ENCODE data around the gene UBL5. TPM values are rescaled to one million over a fixed set of nuclear protein-coding genes. Genes with fewer than 3 reads are reported as not detected.

The UBL5 gene
- total RNA-seq, 1 experiment from 2014 or later, result 521 TPM

DNA sequence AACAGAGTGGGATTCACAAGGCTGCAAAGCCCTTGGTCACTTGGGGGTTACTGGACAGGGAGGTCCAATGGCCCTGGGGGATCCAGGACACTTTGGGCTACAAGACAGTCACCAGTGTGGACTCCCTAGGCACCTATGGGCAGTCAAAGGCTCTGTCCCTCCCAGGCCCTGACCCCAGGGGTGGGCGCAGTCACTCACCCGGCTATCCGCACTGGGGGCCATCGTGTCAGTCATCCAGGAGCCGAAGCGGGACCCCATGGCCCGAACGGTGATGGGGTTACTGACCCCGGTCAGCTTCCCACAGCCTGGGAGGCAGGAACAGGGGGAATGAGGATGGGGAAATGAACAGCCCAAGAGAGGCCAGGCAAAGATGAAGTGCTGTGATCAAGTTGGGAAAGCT lies 28.9 kb downstream of the UBL5 start:
- H3K9me3 ChIP-seq (ENCODE audit: low read length), result no peaks in the 10 kb centered on the region
- no peaks in the 10 kb centered on the region for H3K9me2 ChIP-seq (replicated peaks; ENCODE audit: low read length)
- no TSS peak for BruUV-seq (replicated peaks)
- POLR2A ChIA-PET (ENCODE audit: unreplicated experiment), result no interaction called here
- no peak overlapping the region for H3K9ac ChIP-seq (ENCODE audit: low read length)
- intact Hi-C loops (cut with micrococcal nuclease), result no loop called here
- H3K27me3 ChIP-seq (ENCODE audit: low read length), result no peaks in the 10 kb centered on the region
- H3K4me2 ChIP-seq (ENCODE audit: low read length), result no peak overlapping the region
- no peaks in the 10 kb centered on the region for H3K4me1 ChIP-seq (ENCODE audit: insufficient read depth, low read length)
- no peaks in the 10 kb centered on the region for H4K20me1 ChIP-seq (ENCODE audit: low read length)
- ATAC-seq (no peak), DNase-seq (no peak)
- no peak overlapping the region for H2AFZ ChIP-seq (ENCODE audit: low read length)
- no peaks in the 10 kb centered on the region for H3F3A ChIP-seq (ENCODE audit: low read length, unreplicated experiment)
- no peaks in the 10 kb centered on the region for H3K79me2 ChIP-seq (ENCODE audit: low read length)
- no peaks in the 10 kb centered on the region for H3K36me3 ChIP-seq (ENCODE audit: low read depth, low read length)
- CTCF ChIA-PET, result no interaction called here
- no peak overlapping the region for H3K27ac ChIP-seq (ENCODE audit: low read length)
- no peak for TF ChIP-seq EZH2phosphoT487 (IDR thresholded peaks at IDR 0.05; ENCODE audit: borderline replicate concordance, low read length)
- TF ChIP-seq EZH2 (IDR thresholded peaks at IDR 0.05; ENCODE audit: low read length, unreplicated experiment), result no peak
- TF ChIP-seq, protein P1, sequence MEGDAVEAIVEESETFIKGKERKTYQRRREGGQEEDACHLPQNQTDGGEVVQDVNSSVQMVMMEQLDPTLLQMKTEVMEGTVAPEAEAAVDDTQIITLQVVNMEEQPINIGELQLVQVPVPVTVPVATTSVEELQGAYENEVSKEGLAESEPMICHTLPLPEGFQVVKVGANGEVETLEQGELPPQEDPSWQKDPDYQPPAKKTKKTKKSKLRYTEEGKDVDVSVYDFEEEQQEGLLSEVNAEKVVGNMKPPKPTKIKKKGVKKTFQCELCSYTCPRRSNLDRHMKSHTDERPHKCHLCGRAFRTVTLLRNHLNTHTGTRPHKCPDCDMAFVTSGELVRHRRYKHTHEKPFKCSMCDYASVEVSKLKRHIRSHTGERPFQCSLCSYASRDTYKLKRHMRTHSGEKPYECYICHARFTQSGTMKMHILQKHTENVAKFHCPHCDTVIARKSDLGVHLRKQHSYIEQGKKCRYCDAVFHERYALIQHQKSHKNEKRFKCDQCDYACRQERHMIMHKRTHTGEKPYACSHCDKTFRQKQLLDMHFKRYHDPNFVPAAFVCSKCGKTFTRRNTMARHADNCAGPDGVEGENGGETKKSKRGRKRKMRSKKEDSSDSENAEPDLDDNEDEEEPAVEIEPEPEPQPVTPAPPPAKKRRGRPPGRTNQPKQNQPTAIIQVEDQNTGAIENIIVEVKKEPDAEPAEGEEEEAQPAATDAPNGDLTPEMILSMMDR (conservative IDR thresholded peaks at IDR 0.05; ENCODE audit: low read depth, low read length), result no peak
- H3K4me3 ChIP-seq (ENCODE audit: low read length), result no peak overlapping the region

DNA sequence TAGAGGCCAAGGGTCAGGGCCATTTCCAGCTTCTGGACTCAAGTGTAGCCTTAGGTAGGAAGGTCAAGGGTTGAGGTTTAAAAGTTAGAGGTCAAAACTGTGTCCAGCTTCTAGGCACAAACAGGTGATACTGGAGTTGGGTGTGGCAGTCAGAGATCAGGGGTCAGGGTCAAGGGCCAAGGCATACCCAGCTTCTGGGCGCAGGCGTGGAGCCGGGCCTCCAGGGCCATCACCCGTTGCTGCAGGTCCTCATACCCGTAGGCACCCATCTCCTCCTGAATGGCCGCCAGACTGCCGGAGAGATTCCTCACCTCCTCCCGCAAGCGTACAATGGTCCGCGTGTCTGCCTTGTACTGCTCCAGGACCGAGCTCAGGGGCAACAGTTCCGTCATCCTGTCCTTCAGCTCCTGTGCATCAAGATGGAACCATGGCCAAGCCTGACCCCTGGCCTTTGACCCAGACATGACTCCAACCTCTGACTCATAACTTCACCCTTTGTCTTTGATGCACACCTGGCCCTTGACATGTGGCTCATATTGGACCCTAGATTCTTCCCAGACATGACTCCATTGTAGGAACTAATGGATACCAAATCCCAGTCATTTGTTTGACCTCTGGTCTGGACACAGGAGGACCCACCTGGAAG lies 29.5 kb downstream of the UBL5 start:
- Histone ChIP-seq H3K27me3 (ENCODE audit: low read length) (no peaks in the 10 kb centered on the region), H3K9me2 (replicated peaks; ENCODE audit: low read length) (no peaks in the 10 kb centered on the region), H2AFZ (ENCODE audit: low read length) (no peak overlapping the region), H3K36me3 (ENCODE audit: low read depth, low read length) (no peaks in the 10 kb centered on the region), H3F3A (ENCODE audit: low read length, unreplicated experiment) (no peaks in the 10 kb centered on the region), H3K4me3 (ENCODE audit: low read length) (no peak overlapping the region), H4K20me1 (ENCODE audit: low read length) (no peaks in the 10 kb centered on the region), H3K4me2 (ENCODE audit: low read length) (no peak overlapping the region), H3K27ac (ENCODE audit: low read length) (no peak overlapping the region), H3K4me1 (ENCODE audit: insufficient read depth, low read length) (no peaks in the 10 kb centered on the region), H3K9me3 (ENCODE audit: low read length) (no peaks in the 10 kb centered on the region), H3K79me2 (ENCODE audit: low read length) (no peaks in the 10 kb centered on the region), H3K9ac (ENCODE audit: low read length) (no peak overlapping the region)
- no TSS peak for BruUV-seq (replicated peaks)
- ChIA-PET CTCF (no interaction called here), POLR2A (ENCODE audit: unreplicated experiment) (no interaction called here)
- TF ChIP-seq, protein P1 (conservative IDR thresholded peaks at IDR 0.05; ENCODE audit: low read depth, low read length), result no peak
- TF ChIP-seq EZH2phosphoT487 (IDR thresholded peaks at IDR 0.05; ENCODE audit: borderline replicate concordance, low read length) (no peak), EZH2 (IDR thresholded peaks at IDR 0.05; ENCODE audit: low read length, unreplicated experiment) (no peak)
- ATAC-seq (no peak), DNase-seq (no peak)
- intact Hi-C loops (cut with micrococcal nuclease), result no loop called here

DNA sequence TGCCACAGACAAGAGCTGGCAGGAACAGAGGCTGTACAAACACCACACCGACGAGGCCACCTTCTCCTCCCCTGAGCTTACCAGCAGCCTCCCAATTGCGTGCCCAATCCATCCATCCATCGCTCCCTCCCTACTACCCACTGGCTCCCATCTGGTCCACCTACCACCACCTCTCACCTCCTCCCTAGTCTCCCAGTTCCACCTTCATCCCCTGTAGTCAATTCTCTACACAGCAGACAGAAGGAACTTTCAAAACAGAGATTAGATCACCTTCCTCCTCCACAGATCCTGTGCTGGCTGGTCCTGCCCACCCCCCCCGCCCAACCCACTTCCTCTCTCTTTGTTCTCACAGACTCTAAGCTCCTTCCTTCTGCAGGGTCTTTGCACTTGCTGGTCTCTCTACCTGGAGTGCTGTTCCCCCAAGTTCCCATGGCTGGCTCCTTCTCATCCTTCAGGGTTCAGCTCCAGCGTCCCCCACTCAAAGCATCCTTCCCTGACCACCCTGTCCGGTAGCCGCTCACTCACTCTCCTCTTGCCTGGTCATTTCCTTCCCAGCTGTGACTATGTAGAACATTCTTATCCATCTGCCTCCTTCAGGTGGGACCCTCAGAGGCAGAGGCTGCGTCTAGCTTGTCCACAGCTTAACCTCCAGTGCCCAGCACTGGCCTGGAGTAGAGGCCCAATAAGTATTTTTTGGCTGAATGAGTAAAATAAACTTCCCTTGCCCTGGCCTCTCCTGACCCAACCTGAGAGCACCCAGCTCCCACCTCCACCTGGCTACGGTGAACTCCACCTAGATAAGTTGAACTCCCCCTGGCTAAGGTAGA lies 30.4 kb downstream of the UBL5 start:
- TF ChIP-seq EZH2phosphoT487 (IDR thresholded peaks at IDR 0.05; ENCODE audit: borderline replicate concordance, low read length) (no peak), EZH2 (IDR thresholded peaks at IDR 0.05; ENCODE audit: low read length, unreplicated experiment) (no peak)
- TF ChIP-seq, protein P1 (conservative IDR thresholded peaks at IDR 0.05; ENCODE audit: low read depth, low read length), result no peak
- CTCF ChIA-PET, result no interaction called here
- DNase-seq, result no peak

More for the DNA sequence above, 30.4 kb downstream of the UBL5 start:
- Histone ChIP-seq H2AFZ (ENCODE audit: low read length) (no peak overlapping the region), H3K4me1 (ENCODE audit: insufficient read depth, low read length) (no peaks in the 10 kb centered on the region), H3K9ac (ENCODE audit: low read length) (no peak overlapping the region), H3K9me3 (ENCODE audit: low read length) (no peaks in the 10 kb centered on the region), H4K20me1 (ENCODE audit: low read length) (no peaks in the 10 kb centered on the region), H3F3A (ENCODE audit: low read length, unreplicated experiment) (no peaks in the 10 kb centered on the region), H3K9me2 (replicated peaks; ENCODE audit: low read length) (no peaks in the 10 kb centered on the region), H3K36me3 (ENCODE audit: low read depth, low read length) (no peaks in the 10 kb centered on the region), H3K4me3 (ENCODE audit: low read length) (no peak overlapping the region), H3K79me2 (ENCODE audit: low read length) (no peaks in the 10 kb centered on the region), H3K27ac (ENCODE audit: low read length) (no peak overlapping the region), H3K4me2 (ENCODE audit: low read length) (no peak overlapping the region), H3K27me3 (ENCODE audit: low read length) (no peaks in the 10 kb centered on the region)
- no peak for ATAC-seq
- BruUV-seq (replicated peaks), result no TSS peak
- intact Hi-C loops (cut with micrococcal nuclease), result no loop called here
- POLR2A ChIA-PET (ENCODE audit: unreplicated experiment), result no interaction called here

Data from PC-3 (cell line).